ENCODE results near the gene PMCH. TPM values are rescaled to one million over a fixed set of nuclear protein-coding genes. Genes with fewer than 3 reads are reported as not detected.
A peak's percentile ranks its signal among the peaks of the same experiment; 100 is the strongest.

PMCH gene
- polyA plus RNA-seq, 2 of the 4 experiments (the other 2 are of a cell fraction), result not detected

GRCh38 chr12:102232036-102232435, 34.4 kb upstream of the PMCH start:
- FAIRE-seq, result no peak
- no peak overlapping the region for H3K27ac ChIP-seq
- H3K9me3 ChIP-seq, result no peaks in the 10 kb centered on the region
- H3K4me1 ChIP-seq, result no peaks in the 10 kb centered on the region
- H3K4me3 ChIP-seq, result no peak overlapping the region
- ATAC-seq, result no peak
- H3K4me2 ChIP-seq, result no peak overlapping the region
- no peak for DNase-seq (ENCODE audit: low read depth in 1 of 2, low spot score in 1 of 2)
- ChIA-PET CTCF (interaction anchor here (1.0 kb wide), 1 partner anchor 462 kb away, joined by 3 read pairs; no protein-coding TSS in a partner anchor), POLR2A (no interaction called here)
- TF ChIP-seq REST (IDR thresholded peaks at IDR 0.05) (no peak), CHD4 (IDR thresholded peaks at IDR 0.05; ENCODE audit: borderline replicate concordance) (no peak), JUN (IDR thresholded peaks at IDR 0.05) (no peak), MAX (IDR thresholded peaks at IDR 0.05) (no peak), CBX8 (IDR thresholded peaks at IDR 0.05) (no peak), CHD2 (IDR thresholded peaks at IDR 0.05; ENCODE audit: low read length, partially characterized antibody) (no peak), JUNB (IDR thresholded peaks at IDR 0.05) (no peak), POLR2A (IDR thresholded peaks at IDR 0.05; ENCODE audit: low read length) (no peak), ELK1 (IDR thresholded peaks at IDR 0.05; ENCODE audit: low read depth, low read length) (no peak), FOXS1 (CRISPR knock-in tag; IDR thresholded peaks at IDR 0.05) (no peak), RFX5 (IDR thresholded peaks at IDR 0.05) (no peak), HOXB13 (CRISPR knock-in tag; IDR thresholded peaks at IDR 0.05; ENCODE audit: low read depth) (no peak), ZNF302 (CRISPR knock-in tag; IDR thresholded peaks at IDR 0.05) (no peak), HOXA7 (CRISPR knock-in tag; IDR thresholded peaks at IDR 0.05) (no peak)

GRCh38 chr12:102227954-102228353, 30.3 kb upstream of the PMCH start:
- no peak for FAIRE-seq

GRCh38 chr12:102220736-102221135, 23.1 kb upstream of the PMCH start:
- ChIA-PET CTCF (interaction anchor here (0.7 kb wide), 1 partner anchor 160 kb away, joined by 4 read pairs; no protein-coding TSS in a partner anchor), POLR2A (no interaction called here)
- FAIRE-seq (peak; percentile 56), DNase-seq (ENCODE audit: low read depth in 1 of 2, low spot score in 1 of 2) (no peak), ATAC-seq (no peak)
- Histone ChIP-seq H3K27ac (no peak overlapping the region), H3K4me2 (no peak overlapping the region), H3K9me3 (no peaks in the 10 kb centered on the region), H3K4me3 (no peak overlapping the region), H3K4me1 (peaks cover 7% of the 10 kb centered on the region; the same call in 2 of the 3 replicates)
- TF ChIP-seq KDM5A (IDR thresholded peaks at IDR 0.05) (no peak), PBX3 (IDR thresholded peaks at IDR 0.05) (no peak), TP53 (CRISPR knock-in tag; IDR thresholded peaks at IDR 0.05) (no peak), ZC3H11A (IDR thresholded peaks at IDR 0.05) (no peak), TFCP2L1 (CRISPR knock-in tag; IDR thresholded peaks at IDR 0.05) (no peak), CHD4 (IDR thresholded peaks at IDR 0.05; ENCODE audit: borderline replicate concordance) (no peak), HEYL (CRISPR knock-in tag; IDR thresholded peaks at IDR 0.05) (no peak), ZFP36 (IDR thresholded peaks at IDR 0.05; ENCODE audit: borderline replicate concordance, partially characterized antibody) (no peak), HES2 (IDR thresholded peaks at IDR 0.05) (no peak), CEBPB (IDR thresholded peaks at IDR 0.05) (no peak), BCL3 (IDR thresholded peaks at IDR 0.05) (no peak), RFX5 (IDR thresholded peaks at IDR 0.05) (no peak)

More at GRCh38 chr12:102227954-102228353, 30.3 kb upstream of the PMCH start:
- Histone ChIP-seq H3K4me3 (no peak overlapping the region), H3K27ac (no peak overlapping the region), H3K4me1 (no peaks in the 10 kb centered on the region), H3K4me2 (no peak overlapping the region), H3K9me3 (no peaks in the 10 kb centered on the region)
- ChIA-PET CTCF (no interaction called here), POLR2A (no interaction called here)
- ATAC-seq (no peak), DNase-seq (ENCODE audit: low read depth in 1 of 2, low spot score in 1 of 2) (no peak)
- TF ChIP-seq MAFK (IDR thresholded peaks at IDR 0.05; ENCODE audit: partially characterized antibody) (peak; percentile 47), SREBF2 (IDR thresholded peaks at IDR 0.05) (no peak)
- 59% methylated on average over 5 of the region's 5 CpGs for WGBS (ENCODE audit: missing lambda C conversion rate)

All from A549 (cell line).